Middle frontal gyrus (tissue), 1 donor: ENCODE measurements around the gene CFAP58.

Experiments used
- DNase-seq: peaks from one replicate; pipeline ENCODE4 v3.0.0-alpha.2; 2015; ENCODE audit warnings: low spot score; ENCODE audit errors: extremely low spot score

The CFAP58 gene

GRCh38 chr10:104334561-104334960 lies 19.1 kb upstream of the CFAP58 start:
- no peak for DNase-seq

- no peak for DNase-seq
Observed at GRCh38 chr10:104334965-104335650, 18.5 kb upstream of the CFAP58 start.

GRCh38 chr10:104336821-104337467 lies 16.7 kb upstream of the CFAP58 start:
- DNase-seq: no peak

DNA sequence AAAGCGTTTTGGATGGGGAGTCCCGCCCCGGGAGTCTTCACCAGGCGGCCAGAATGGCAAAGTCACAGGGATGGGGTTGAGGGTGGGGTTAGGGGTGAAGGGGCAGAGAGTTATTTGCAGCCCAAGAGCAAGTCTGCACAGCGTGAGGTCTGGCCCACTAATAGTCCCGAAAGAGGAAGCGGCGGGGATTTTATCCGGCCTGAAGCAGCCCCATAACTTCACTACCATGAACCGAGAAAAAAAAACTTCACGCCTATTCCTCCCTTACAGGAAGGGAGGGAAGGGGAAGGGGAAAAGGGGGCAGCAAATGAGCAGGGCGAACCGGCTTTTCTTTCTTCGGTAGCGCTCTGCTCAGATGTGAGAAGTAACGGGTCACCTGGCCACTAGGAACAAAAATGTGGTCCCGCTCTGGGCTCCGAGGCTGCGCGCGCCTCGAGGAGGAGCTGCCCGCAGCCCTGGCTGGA lies 16.1 kb upstream of the CFAP58 start:
- no peak for DNase-seq

DNA sequence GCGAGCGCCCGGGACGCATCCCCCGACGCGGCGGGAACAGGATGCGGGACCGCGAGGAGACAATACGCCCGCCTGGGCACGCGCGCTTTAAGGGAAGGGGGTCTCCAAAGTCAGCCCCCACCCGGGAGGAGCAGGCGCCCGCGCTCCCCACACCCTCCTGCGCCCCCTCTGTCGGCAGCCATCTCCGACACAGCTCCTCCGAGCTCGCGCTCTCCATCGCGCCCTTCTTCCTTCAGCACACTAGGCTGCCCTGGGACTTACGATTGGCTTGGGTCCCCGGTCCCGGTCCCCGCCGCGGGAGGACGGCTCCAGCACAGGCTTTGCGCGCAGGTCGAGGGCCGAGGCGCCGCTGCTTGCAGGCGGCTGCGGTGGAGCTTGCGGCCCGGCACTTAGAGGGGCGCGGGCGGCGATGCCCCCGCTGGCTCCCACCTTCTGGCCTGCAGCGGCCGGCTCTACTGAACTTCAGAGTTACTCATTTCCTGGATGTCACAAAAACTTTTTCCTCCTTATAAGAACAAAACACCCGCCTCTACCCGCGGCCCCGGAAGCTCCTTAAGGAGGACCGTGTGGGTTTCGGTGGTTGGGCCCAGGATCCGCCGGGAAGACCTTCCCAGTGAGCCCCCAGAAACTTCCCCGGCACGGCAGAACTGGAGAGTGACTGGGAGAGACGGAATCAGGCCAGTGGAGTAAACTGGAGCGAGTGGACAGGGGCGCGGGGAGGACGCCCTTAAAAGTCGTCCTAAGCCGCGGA lies 15.5 kb upstream of the CFAP58 start, which contains the start of gene ITPRIP:
Gene ITPRIP (minus strand): TSS at position 481 of the 751 bp plus-strand sequence. CDS start 22,414 bp downstream, outside the sequence.
- DNase-seq: no peak

GRCh38 chr10:104339469-104340110 lies 14.0 kb upstream of the CFAP58 start:
- DNase-seq: no peak

GRCh38 chr10:104340111-104340526 lies 13.5 kb upstream of the CFAP58 start:
- no peak for DNase-seq

GRCh38 chr10:104340641-104341040 lies 13.0 kb upstream of the CFAP58 start:
- no peak for DNase-seq

DNA sequence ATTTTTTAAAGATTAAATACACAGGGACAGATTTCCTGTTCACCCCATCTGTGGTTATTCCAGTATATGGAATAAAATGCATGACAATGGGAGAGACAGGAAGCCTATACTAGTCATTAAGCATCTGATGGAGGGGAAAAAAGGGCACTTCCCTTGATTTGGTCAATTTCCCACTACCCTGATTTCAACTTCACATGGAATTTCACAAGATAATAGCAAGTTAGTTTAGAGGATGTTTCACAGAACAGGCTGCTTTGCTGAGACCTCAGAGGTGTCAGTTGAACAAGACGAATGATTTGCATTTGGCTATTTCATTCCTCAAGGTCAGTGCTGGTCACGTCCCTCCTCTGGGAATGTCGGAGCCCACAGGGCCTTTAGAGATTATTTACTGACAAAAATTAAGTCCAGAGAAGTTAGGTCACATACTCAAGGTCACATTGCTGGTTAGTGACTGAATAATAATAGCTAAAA lies 10.7 kb upstream of the CFAP58 start:
- DNase-seq: no peak

DNA sequence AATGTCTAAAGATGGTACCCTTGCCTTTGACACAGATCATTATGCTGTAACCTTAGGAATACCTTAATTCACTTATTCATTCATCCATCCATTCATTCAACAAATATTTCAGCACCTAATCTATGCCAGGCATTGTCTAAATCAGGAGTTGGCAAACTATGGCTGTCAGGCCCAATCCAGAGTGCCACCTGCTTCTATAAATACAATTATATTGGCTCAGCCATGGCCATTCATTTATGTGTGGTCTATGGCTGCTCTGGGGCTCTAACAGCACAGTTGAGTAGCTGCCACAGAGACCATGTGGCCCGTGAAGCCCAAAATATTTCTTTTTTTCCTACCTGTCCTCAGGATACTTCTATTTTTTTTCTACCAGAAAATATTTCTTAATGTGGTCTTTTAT lies 9.4 kb upstream of the CFAP58 start:
- DNase-seq: no peak

DNA sequence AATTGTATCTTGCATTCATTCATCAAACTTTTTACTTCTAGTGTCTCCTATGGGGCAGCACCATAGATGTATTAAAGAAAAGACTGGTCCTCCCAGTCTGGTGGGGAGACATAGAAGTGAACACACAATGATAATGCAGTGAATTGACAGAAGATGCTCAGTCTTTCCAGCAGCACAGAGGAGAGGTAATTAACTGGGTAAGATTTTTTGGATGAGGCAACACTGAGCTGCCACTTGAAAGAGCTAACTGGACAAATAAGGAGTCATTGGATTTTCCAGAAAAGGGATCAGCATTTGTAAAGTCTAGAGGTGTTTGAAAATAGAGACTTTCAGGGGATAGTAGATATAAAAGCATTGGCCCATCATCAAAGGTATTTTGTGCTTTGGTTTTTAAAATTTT lies 8.1 kb upstream of the CFAP58 start:
- DNase-seq: no peak

DNA sequence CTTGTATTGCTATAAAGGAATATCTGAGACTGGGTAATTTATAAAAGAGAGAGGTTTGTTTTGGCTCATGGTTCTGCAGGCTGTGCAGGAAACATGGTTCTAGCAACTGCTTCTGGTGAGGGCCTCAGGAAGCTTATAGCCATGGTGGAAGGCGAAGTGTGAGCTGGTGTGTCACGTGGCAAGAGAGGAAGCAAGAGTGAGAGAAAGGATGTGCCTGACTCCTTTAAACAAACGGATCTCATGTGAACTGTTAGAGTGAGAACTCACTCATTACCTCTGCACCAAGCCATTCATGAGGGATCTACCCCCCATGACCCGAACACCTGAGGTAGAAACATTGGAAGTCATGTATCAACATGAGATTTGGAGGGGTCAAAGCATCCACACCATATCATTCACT lies 7.7 kb upstream of the CFAP58 start:
- no peak for DNase-seq

DNA sequence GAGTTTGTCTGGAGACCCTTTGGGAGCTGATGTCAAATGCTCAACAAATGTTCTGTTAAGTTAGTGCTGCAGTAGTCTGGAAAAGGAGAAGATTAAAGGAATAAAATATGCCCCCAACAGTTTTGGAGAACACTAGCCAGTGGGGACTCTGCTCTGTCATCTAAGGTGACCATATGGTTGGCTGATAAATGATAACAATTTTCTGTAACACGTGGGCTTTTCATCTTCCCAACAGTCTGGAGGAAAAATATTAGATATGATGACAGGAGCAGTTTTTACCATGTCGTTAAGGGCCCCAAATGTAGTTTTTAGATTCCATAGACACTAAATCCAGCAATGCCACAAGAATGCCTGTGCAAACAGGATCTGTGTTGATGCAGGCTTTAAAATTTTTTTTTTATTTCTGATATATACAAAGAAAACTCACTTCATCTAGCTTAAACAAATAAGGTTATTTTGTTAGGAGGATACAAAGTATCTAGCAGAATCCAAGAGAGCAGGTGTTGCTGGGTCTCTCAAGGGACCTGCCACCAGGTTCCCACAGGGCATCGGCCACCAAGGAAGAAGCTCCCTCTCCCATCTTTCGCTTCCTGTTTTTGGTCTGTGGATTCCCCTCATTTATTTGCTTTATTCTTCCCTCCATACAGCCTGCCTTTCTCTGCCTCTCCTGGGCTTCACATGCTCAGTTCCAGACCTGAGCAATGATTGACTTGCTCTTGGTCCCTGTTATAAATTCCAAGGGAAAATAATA lies 6.2 kb upstream of the CFAP58 start:
- no peak for DNase-seq

- no peak for DNase-seq
Observed at GRCh38 chr10:104348601-104349000, 5.0 kb upstream of the CFAP58 start.

- no peak for DNase-seq
Observed at GRCh38 chr10:104349623-104350126, 4.0 kb upstream of the CFAP58 start.

DNA sequence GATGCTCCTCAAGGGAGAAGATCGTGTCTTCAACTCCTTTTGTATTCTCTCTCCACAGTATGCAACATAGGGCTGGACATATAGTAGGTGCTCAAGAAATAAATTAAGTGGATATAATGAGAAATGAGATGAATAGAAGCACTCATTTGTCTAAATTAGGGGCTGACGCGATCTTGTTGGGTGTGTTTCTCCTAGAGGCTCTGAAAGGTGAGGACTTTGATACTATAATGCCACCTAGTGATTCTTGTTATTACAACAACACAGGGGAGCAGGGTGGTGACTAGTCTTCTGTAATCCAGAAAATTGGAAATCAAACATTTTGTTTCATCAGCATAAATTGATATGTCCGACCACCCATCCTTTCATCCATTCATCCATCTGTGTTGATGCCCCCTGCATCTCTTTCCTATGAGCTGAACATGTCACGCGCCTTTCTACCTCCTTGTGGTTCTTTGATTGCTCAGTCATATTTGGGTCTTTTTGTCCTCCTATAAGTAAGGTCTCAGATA lies 3.5 kb upstream of the CFAP58 start:
- DNase-seq: no peak

DNA sequence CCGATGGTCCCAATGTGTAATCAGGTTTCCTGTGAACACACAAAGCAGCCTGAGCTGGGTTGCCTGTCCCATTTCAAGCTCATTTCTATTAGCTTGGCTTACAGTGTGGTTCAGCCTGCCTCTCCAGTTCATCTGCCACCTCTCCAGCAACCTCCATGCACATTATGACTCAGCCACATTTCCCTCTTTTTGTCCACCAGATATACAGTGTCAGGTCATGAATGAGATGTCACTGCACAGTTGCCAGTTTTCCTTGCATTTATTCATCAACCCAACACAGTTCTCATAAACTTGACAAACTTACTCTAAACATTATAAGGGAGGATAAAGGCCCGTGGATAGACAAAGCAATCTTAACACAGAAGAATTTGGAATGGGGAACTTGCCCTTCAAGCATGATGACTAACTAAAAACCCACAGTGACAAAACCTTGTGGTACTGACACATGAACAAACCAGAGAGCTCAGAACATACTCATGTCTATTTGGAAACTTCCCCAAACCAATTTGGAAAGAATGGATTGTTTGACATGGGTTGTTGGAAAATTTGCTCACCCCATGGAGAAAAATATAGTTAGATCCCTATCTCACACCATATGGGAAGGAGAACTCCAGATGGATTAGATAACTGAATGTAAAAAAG lies 2.5 kb upstream of the CFAP58 start:
- no peak for DNase-seq

DNA sequence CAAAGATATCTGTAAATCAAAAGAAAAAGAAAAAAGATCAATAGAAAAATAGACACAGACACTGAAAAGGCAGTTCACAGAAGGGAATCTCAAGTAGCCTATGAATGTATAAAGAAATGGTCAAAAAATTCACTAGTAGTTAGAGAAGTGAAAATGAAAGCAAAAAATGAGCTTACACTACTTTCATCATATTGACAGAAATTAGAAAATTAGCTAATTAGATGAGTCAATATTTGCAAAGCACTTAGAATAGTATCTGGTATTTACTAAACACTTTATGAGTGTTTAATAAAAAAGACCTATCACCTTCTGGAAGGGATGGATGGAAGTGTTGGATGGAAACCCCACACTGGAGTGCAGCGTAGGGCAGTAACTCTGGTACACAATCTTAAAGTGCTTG lies 1.7 kb upstream of the CFAP58 start:
- no peak for DNase-seq

GRCh38 chr10:104359811-104360210 lies 6.2 kb downstream of the CFAP58 start:
- no peak for DNase-seq

GRCh38 chr10:104367904-104368303 lies 14.3 kb downstream of the CFAP58 start:
- no peak for DNase-seq
